ENCODE data around the gene COL8A1.

COL8A1 gene

GRCh38 chr3:99681976-99682375 is 43.6 kb downstream of the COL8A1 start:
- no peak for TF ChIP-seq CTCF (conservative IDR thresholded peaks at IDR 0.05; ENCODE audit: low read depth, low read length)
- no peak for DNase-seq (ENCODE audit: low read depth)
- H3K4me3 ChIP-seq (ENCODE audit: low read depth, low read length), result no peak overlapping the region

- DNase-seq (ENCODE audit: low read depth), result no peak
- no peak overlapping the region for H3K4me3 ChIP-seq (ENCODE audit: low read depth, low read length)
- TF ChIP-seq CTCF (conservative IDR thresholded peaks at IDR 0.05; ENCODE audit: low read depth, low read length), result no peak
These were observed 45.1 kb downstream of the COL8A1 start for GRCh38 chr3:99683465-99683864.

- TF ChIP-seq CTCF (conservative IDR thresholded peaks at IDR 0.05; ENCODE audit: low read depth, low read length), result no peak
- no peak for DNase-seq (ENCODE audit: low read depth)
- H3K4me3 ChIP-seq (ENCODE audit: low read depth, low read length), result no peak overlapping the region
These were observed 45.5 kb downstream of the COL8A1 start for GRCh38 chr3:99683876-99684275.

- TF ChIP-seq CTCF (conservative IDR thresholded peaks at IDR 0.05; ENCODE audit: low read depth, low read length), result no peak
- DNase-seq (ENCODE audit: low read depth), result no peak
- no peak overlapping the region for H3K4me3 ChIP-seq (ENCODE audit: low read depth, low read length)
These were observed 46.2 kb downstream of the COL8A1 start for GRCh38 chr3:99684644-99685043.

- no peak overlapping the region for H3K4me3 ChIP-seq (ENCODE audit: low read depth, low read length)
- no peak for TF ChIP-seq CTCF (conservative IDR thresholded peaks at IDR 0.05; ENCODE audit: low read depth, low read length)
- DNase-seq (ENCODE audit: low read depth), result no peak
These were observed 48.1 kb downstream of the COL8A1 start for GRCh38 chr3:99686469-99686868.

- peak; percentile 84 for DNase-seq (ENCODE audit: low read depth)
- peak; percentile 80 for TF ChIP-seq CTCF (conservative IDR thresholded peaks at IDR 0.05; ENCODE audit: low read depth, low read length)
These were observed 48.7 kb downstream of the COL8A1 start for GRCh38 chr3:99686955-99687612.

GRCh38 chr3:99690761-99691369 is 52.5 kb downstream of the COL8A1 start:
- no peak overlapping the region for H3K4me3 ChIP-seq (ENCODE audit: low read depth, low read length)
- TF ChIP-seq CTCF (conservative IDR thresholded peaks at IDR 0.05; ENCODE audit: low read depth, low read length), result no peak
- no peak for DNase-seq (ENCODE audit: low read depth)

More at GRCh38 chr3:99686955-99687612, 48.7 kb downstream of the COL8A1 start:
- H3K4me3 ChIP-seq (ENCODE audit: low read depth, low read length), result no peak overlapping the region

All from choroid plexus epithelial cell (primary cell).